ENCODE measurements around the gene SLC24A4.

DNA sequence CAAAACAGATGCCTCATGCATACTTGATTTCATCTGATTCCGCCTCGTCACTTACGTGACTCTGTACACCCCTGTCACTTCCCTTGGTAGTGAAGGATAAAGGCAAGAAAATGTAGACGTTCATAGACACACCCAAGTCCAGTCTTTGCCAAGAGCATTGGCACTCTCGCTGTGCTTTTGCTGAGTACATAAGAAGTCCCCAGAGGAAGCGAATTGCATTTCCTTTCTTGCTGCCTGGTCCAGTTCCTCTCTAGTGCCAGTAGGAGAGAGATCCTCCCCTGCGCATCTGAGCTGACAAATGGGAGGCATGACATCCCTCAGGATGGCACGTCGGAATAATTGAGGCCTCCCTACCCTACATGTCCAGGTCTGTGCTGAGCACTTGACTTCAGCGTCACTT lies 169.3 kb downstream of the SLC24A4 start:
- TF ChIP-seq, protein P1, sequence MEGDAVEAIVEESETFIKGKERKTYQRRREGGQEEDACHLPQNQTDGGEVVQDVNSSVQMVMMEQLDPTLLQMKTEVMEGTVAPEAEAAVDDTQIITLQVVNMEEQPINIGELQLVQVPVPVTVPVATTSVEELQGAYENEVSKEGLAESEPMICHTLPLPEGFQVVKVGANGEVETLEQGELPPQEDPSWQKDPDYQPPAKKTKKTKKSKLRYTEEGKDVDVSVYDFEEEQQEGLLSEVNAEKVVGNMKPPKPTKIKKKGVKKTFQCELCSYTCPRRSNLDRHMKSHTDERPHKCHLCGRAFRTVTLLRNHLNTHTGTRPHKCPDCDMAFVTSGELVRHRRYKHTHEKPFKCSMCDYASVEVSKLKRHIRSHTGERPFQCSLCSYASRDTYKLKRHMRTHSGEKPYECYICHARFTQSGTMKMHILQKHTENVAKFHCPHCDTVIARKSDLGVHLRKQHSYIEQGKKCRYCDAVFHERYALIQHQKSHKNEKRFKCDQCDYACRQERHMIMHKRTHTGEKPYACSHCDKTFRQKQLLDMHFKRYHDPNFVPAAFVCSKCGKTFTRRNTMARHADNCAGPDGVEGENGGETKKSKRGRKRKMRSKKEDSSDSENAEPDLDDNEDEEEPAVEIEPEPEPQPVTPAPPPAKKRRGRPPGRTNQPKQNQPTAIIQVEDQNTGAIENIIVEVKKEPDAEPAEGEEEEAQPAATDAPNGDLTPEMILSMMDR (optimal IDR thresholded peaks at IDR 0.05 in 1 of 3, IDR thresholded peaks at IDR 0.05 in 1 of 3, conservative IDR thresholded peaks at IDR 0.05 in 1 of 3; ENCODE audit: extremely low read depth in 1 of 3, insufficient read depth in 2 of 3, low read length in 3 of 3) = no peak
- TF ChIP-seq EZH2 (IDR thresholded peaks at IDR 0.05; ENCODE audit: low read length) = no peak
